ENCODE measurements around the gene LAMB4. TPM values are rescaled to one million over a fixed set of nuclear protein-coding genes. Genes with fewer than 3 reads are reported as not detected.

LAMB4 gene
- total and polyA plus RNA-seq, 2 donors: 0.42 to 0.52 TPM

- Histone ChIP-seq H3K4me1 (ENCODE audit: control insufficient read depth in 2 of 2, insufficient read depth in 2 of 2, low read length in 2 of 2) (no peaks in the 10 kb centered on the region), H3K4me3 (ENCODE audit: low read length in 2 of 2) (no peak overlapping the region), H3K36me3 (ENCODE audit: control insufficient read depth in 2 of 2, insufficient read depth in 2 of 2, low read length in 1 of 2) (no peaks in the 10 kb centered on the region), H3K27me3 (ENCODE audit: control insufficient read depth in 2 of 2, insufficient read depth in 1 of 2, low read length in 1 of 2) (no peaks in the 10 kb centered on the region), H3K9me3 (ENCODE audit: control insufficient read depth in 2 of 2, insufficient read depth in 1 of 2, low read length in 1 of 2) (no peaks in the 10 kb centered on the region), H3K27ac (ENCODE audit: low read depth in 1 of 2, low read length in 1 of 2) (no peak overlapping the region)
- DNase-seq (ENCODE audit: low read depth in 6 of 9, low spot score in 9 of 9): no peak
- 95% methylated on average over 4 of the region's 4 CpGs for WGBS
Observed at GRCh38 chr7:108093341-108093740, 36.8 kb downstream of the LAMB4 start.

- WGBS: 59% methylated on average over 7 of the region's 7 CpGs
- Histone ChIP-seq H3K4me3 (ENCODE audit: low read length in 2 of 2) (no peak overlapping the region), H3K27ac (ENCODE audit: low read depth in 1 of 2, low read length in 1 of 2) (no peak overlapping the region), H3K4me1 (ENCODE audit: control insufficient read depth in 2 of 2, insufficient read depth in 2 of 2, low read length in 2 of 2) (no peaks in the 10 kb centered on the region), H3K27me3 (ENCODE audit: control insufficient read depth in 2 of 2, insufficient read depth in 1 of 2, low read length in 1 of 2) (no peaks in the 10 kb centered on the region), H3K36me3 (ENCODE audit: control insufficient read depth in 2 of 2, insufficient read depth in 2 of 2, low read length in 1 of 2) (no peaks in the 10 kb centered on the region), H3K9me3 (ENCODE audit: control insufficient read depth in 2 of 2, insufficient read depth in 1 of 2, low read length in 1 of 2) (no peaks in the 10 kb centered on the region)
- no peak for DNase-seq (ENCODE audit: low read depth in 6 of 9, low spot score in 9 of 9)
Observed at GRCh38 chr7:108091461-108091831, 38.7 kb downstream of the LAMB4 start.

GRCh38 chr7:108090791-108091460 lies 39.2 kb downstream of the LAMB4 start:
- H3K9me3 ChIP-seq (ENCODE audit: control insufficient read depth in 2 of 2, insufficient read depth in 1 of 2, low read length in 1 of 2): no peaks in the 10 kb centered on the region
- no peaks in the 10 kb centered on the region for H3K4me1 ChIP-seq (ENCODE audit: control insufficient read depth in 2 of 2, insufficient read depth in 2 of 2, low read length in 2 of 2)
- H3K27ac ChIP-seq (ENCODE audit: low read depth in 1 of 2, low read length in 1 of 2): no peak overlapping the region
- DNase-seq (ENCODE audit: low read depth in 6 of 9, low spot score in 9 of 9): no peak
- H3K36me3 ChIP-seq (ENCODE audit: control insufficient read depth in 2 of 2, insufficient read depth in 2 of 2, low read length in 1 of 2): no peaks in the 10 kb centered on the region
- WGBS: 91% methylated on average over 7 of the region's 7 CpGs
- H3K27me3 ChIP-seq (ENCODE audit: control insufficient read depth in 2 of 2, insufficient read depth in 1 of 2, low read length in 1 of 2): no peaks in the 10 kb centered on the region
- H3K4me3 ChIP-seq (ENCODE audit: low read length in 2 of 2): no peak overlapping the region

- H3K4me3 ChIP-seq (ENCODE audit: low read length in 2 of 2): no peak overlapping the region
- no peaks in the 10 kb centered on the region for H3K27me3 ChIP-seq (ENCODE audit: control insufficient read depth in 2 of 2, insufficient read depth in 1 of 2, low read length in 1 of 2)
- DNase-seq (ENCODE audit: low read depth in 6 of 9, low spot score in 9 of 9): no peak
- no peaks in the 10 kb centered on the region for H3K4me1 ChIP-seq (ENCODE audit: control insufficient read depth in 2 of 2, insufficient read depth in 2 of 2, low read length in 2 of 2)
- H3K9me3 ChIP-seq (ENCODE audit: control insufficient read depth in 2 of 2, insufficient read depth in 1 of 2, low read length in 1 of 2): no peaks in the 10 kb centered on the region
- H3K27ac ChIP-seq (ENCODE audit: low read depth in 1 of 2, low read length in 1 of 2): no peak overlapping the region
- no peaks in the 10 kb centered on the region for H3K36me3 ChIP-seq (ENCODE audit: control insufficient read depth in 2 of 2, insufficient read depth in 2 of 2, low read length in 1 of 2)
- WGBS: 100% methylated on average over 1 of the region's 1 CpG
Observed at GRCh38 chr7:108089381-108089780, 40.8 kb downstream of the LAMB4 start.

GRCh38 chr7:108088729-108089128 lies 41.4 kb downstream of the LAMB4 start:
- Histone ChIP-seq H3K36me3 (ENCODE audit: control insufficient read depth in 2 of 2, insufficient read depth in 2 of 2, low read length in 1 of 2) (no peaks in the 10 kb centered on the region), H3K4me3 (ENCODE audit: low read length in 2 of 2) (no peak overlapping the region), H3K27ac (ENCODE audit: low read depth in 1 of 2, low read length in 1 of 2) (no peak overlapping the region), H3K9me3 (ENCODE audit: control insufficient read depth in 2 of 2, insufficient read depth in 1 of 2, low read length in 1 of 2) (no peaks in the 10 kb centered on the region), H3K27me3 (ENCODE audit: control insufficient read depth in 2 of 2, insufficient read depth in 1 of 2, low read length in 1 of 2) (no peaks in the 10 kb centered on the region), H3K4me1 (ENCODE audit: control insufficient read depth in 2 of 2, insufficient read depth in 2 of 2, low read length in 2 of 2) (no peaks in the 10 kb centered on the region)
- no peak for DNase-seq (ENCODE audit: low read depth in 6 of 9, low spot score in 9 of 9)

GRCh38 chr7:108087778-108088177 lies 42.4 kb downstream of the LAMB4 start:
- Histone ChIP-seq H3K27me3 (ENCODE audit: control insufficient read depth in 2 of 2, insufficient read depth in 1 of 2, low read length in 1 of 2) (no peaks in the 10 kb centered on the region), H3K9me3 (ENCODE audit: control insufficient read depth in 2 of 2, insufficient read depth in 1 of 2, low read length in 1 of 2) (no peaks in the 10 kb centered on the region), H3K27ac (ENCODE audit: low read depth in 1 of 2, low read length in 1 of 2) (no peak overlapping the region), H3K4me3 (ENCODE audit: low read length in 2 of 2) (no peak overlapping the region), H3K36me3 (ENCODE audit: control insufficient read depth in 2 of 2, insufficient read depth in 2 of 2, low read length in 1 of 2) (no peaks in the 10 kb centered on the region), H3K4me1 (ENCODE audit: control insufficient read depth in 2 of 2, insufficient read depth in 2 of 2, low read length in 2 of 2) (no peaks in the 10 kb centered on the region)
- 97% methylated on average over 1 of the region's 1 CpG for WGBS
- DNase-seq (ENCODE audit: low read depth in 6 of 9, low spot score in 9 of 9): no peak

- H3K4me1 ChIP-seq (ENCODE audit: control insufficient read depth in 2 of 2, insufficient read depth in 2 of 2, low read length in 2 of 2): no peaks in the 10 kb centered on the region
- H3K27me3 ChIP-seq (ENCODE audit: control insufficient read depth in 2 of 2, insufficient read depth in 1 of 2, low read length in 1 of 2): no peaks in the 10 kb centered on the region
- H3K9me3 ChIP-seq (ENCODE audit: control insufficient read depth in 2 of 2, insufficient read depth in 1 of 2, low read length in 1 of 2): no peaks in the 10 kb centered on the region
- H3K27ac ChIP-seq (ENCODE audit: low read depth in 1 of 2, low read length in 1 of 2): no peak overlapping the region
- DNase-seq (ENCODE audit: low read depth in 6 of 9, low spot score in 9 of 9): no peak
- no peaks in the 10 kb centered on the region for H3K36me3 ChIP-seq (ENCODE audit: control insufficient read depth in 2 of 2, insufficient read depth in 2 of 2, low read length in 1 of 2)
- WGBS: 85% methylated on average over 2 of the region's 2 CpGs
- H3K4me3 ChIP-seq (ENCODE audit: low read length in 2 of 2): no peak overlapping the region
Observed at GRCh38 chr7:108086962-108087361, 43.2 kb downstream of the LAMB4 start.

GRCh38 chr7:108086546-108086945 lies 43.6 kb downstream of the LAMB4 start:
- Histone ChIP-seq H3K9me3 (ENCODE audit: control insufficient read depth in 2 of 2, insufficient read depth in 1 of 2, low read length in 1 of 2) (no peaks in the 10 kb centered on the region), H3K27ac (ENCODE audit: low read depth in 1 of 2, low read length in 1 of 2) (no peak overlapping the region), H3K27me3 (ENCODE audit: control insufficient read depth in 2 of 2, insufficient read depth in 1 of 2, low read length in 1 of 2) (no peaks in the 10 kb centered on the region), H3K36me3 (ENCODE audit: control insufficient read depth in 2 of 2, insufficient read depth in 2 of 2, low read length in 1 of 2) (no peaks in the 10 kb centered on the region), H3K4me3 (ENCODE audit: low read length in 2 of 2) (no peak overlapping the region), H3K4me1 (ENCODE audit: control insufficient read depth in 2 of 2, insufficient read depth in 2 of 2, low read length in 2 of 2) (no peaks in the 10 kb centered on the region)
- 94% methylated on average over 2 of the region's 2 CpGs for WGBS
- no peak for DNase-seq (ENCODE audit: low read depth in 6 of 9, low spot score in 9 of 9)

GRCh38 chr7:108083980-108084379 lies 46.2 kb downstream of the LAMB4 start:
- no peak for DNase-seq (ENCODE audit: low read depth in 6 of 9, low spot score in 9 of 9)
- no peaks in the 10 kb centered on the region for H3K36me3 ChIP-seq (ENCODE audit: control insufficient read depth in 2 of 2, insufficient read depth in 2 of 2, low read length in 1 of 2)
- no peaks in the 10 kb centered on the region for H3K27me3 ChIP-seq (ENCODE audit: control insufficient read depth in 2 of 2, insufficient read depth in 1 of 2, low read length in 1 of 2)
- H3K4me1 ChIP-seq (ENCODE audit: control insufficient read depth in 2 of 2, insufficient read depth in 2 of 2, low read length in 2 of 2): no peaks in the 10 kb centered on the region
- 94% methylated on average over 1 of the region's 1 CpG for WGBS
- H3K27ac ChIP-seq (ENCODE audit: low read depth in 1 of 2, low read length in 1 of 2): no peak overlapping the region
- H3K9me3 ChIP-seq (ENCODE audit: control insufficient read depth in 2 of 2, insufficient read depth in 1 of 2, low read length in 1 of 2): no peaks in the 10 kb centered on the region
- H3K4me3 ChIP-seq (ENCODE audit: low read length in 2 of 2): no peak overlapping the region
